Kidney (tissue), 14 donors: Measurements from ENCODE around the gene GATC. TPM values are rescaled to one million over a fixed set of nuclear protein-coding genes. Genes with fewer than 3 reads are reported as not detected.

Source experiments
- DNase-seq, 5 donors: peaks; one replicate each; pipeline ENCODE4 v3.0.0-alpha.2; 2013 to 2020
- FAIRE-seq: peaks from 2 replicates; lab custom pipeline; 2012; peaks lifted over from hg19 to GRCh38; lab: Jason Lieb, UNC
- H3K27ac ChIP-seq, 2 donors: one replicate each; pipeline ENCODE4 v1.7.0; 2013; ENCODE audit warnings: low read depth in 2 of 2, low read length in 2 of 2, inconsistent platforms in 1 of 2
- H3K27me3 ChIP-seq: one replicate; pipeline ENCODE4 v1.7.1; 2013; ENCODE audit warnings: low read length, inconsistent platforms; ENCODE audit not compliant: control insufficient read depth, insufficient read depth
- H3K36me3 ChIP-seq, 3 donors: one replicate each; pipeline versions ENCODE4 v1.7.0 to v1.7.1; 2013; ENCODE audit warnings: low read length in 3 of 3, control low read depth in 1 of 3, inconsistent platforms in 1 of 3; ENCODE audit not compliant: insufficient read depth in 3 of 3, control insufficient read depth in 2 of 3
- H3K4me1 ChIP-seq, 3 donors: one replicate each; pipeline versions ENCODE4 v1.7.0 to v1.7.1; 2013; ENCODE audit warnings: low read length in 3 of 3, inconsistent platforms in 1 of 3, low read depth in 1 of 3; ENCODE audit not compliant: control insufficient read depth in 2 of 3, insufficient read depth in 2 of 3
- H3K4me3 ChIP-seq, 3 donors: one replicate each; pipeline versions ENCODE4 v1.7.0 to v1.8.1; 2013; ENCODE audit warnings: low read length in 3 of 3, control low read depth in 1 of 3, inconsistent platforms in 1 of 3
- H3K9ac ChIP-seq, 3 donors: one replicate each; pipeline versions ENCODE4 v1.7.0 to v1.7.1; 2013; ENCODE audit warnings: low read length in 3 of 3, control low read depth in 1 of 3, inconsistent platforms in 1 of 3
- H3K9me3 ChIP-seq, 3 donors: one replicate each; pipeline versions ENCODE4 v1.7.0 to v1.7.1; 2013; ENCODE audit warnings: low read length in 3 of 3, control low read depth in 1 of 3, inconsistent platforms in 1 of 3; ENCODE audit not compliant: control insufficient read depth in 2 of 3, insufficient read depth in 1 of 3
- intact Hi-C: fragments of 100-400 bp; cut with DNase I; formaldehyde crosslinking; loops from one replicate; pipeline ENCODE4 v1.11.1; 2022
- polyA plus RNA-seq: library from polyadenylated mRNA; stranded (reverse); fragments of 350-450 nt; fragmentation: Illumina TruSeq; extraction: RNeasy Lipid Tissue Mini Kit (QIAGEN cat#74804); gene quantifications from one replicate; pipeline ENCODE4 v1.2.3, GENCODE V29; 2014; ENCODE audit warnings: low read depth, low replicate concordance; ENCODE audit not compliant: insufficient read depth
- total RNA-seq: library from RNA; stranded (reverse); fragmentation: NEBNext Ultra II Directional; extraction: Animal tissue kit (Norgen Biotek cat#: 25700); gene quantifications from one replicate; pipeline ENCODE4 v1.2.1, GENCODE V29; 2021
- TF ChIP-seq, protein P1 (sequence below): IDR thresholded peaks from 3 replicates; pipeline ENCODE4 v1.5.1; 2012; ENCODE audit warnings: mild to moderate bottlenecking, moderate library complexity, borderline replicate concordance; ENCODE audit not compliant: insufficient read depth; ENCODE audit errors: extremely low read depth
- donor health status: control.
- donor health status: control.
- donor health status: control.
- donor health status: control.
- donor health status: control.
- donor health status: DM: yes; HTN: yes; CAD: no.
- donor health status: Normal renal cell carcinoma (clear cell type).

Gene GATC
- total and polyA plus RNA-seq, 2 donors from 2014 or later, result 13.7 to 39.4 TPM

DNA sequence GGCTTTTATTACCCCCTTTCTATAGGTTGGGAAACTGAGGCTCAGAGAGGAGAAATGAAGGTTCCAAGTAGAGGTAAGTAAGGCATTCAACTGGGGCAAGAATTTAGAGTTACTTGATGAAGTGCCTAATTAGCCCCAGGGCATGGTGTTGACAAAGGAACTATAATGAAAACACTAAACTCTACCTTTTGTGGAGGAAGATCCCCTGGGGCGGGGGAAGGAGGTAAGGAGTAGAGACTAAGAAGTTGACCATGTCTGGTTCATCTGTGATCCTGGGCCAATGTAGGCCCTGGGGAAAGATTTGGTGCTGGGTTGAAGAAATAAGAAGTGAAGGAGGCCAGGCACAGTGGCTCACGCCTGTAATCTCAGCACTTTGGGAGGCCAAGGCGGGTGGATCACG, 24.5 kb upstream of the GATC start:
- H3K9ac ChIP-seq, result no peak overlapping the region
- H3K4me3 ChIP-seq, result no peak overlapping the region
- DNase-seq (no peak), FAIRE-seq (no peak)
- no peaks in the 10 kb centered on the region for H3K4me1 ChIP-seq
- H3K36me3 ChIP-seq, result no peaks in the 10 kb centered on the region
- intact Hi-C loops, result loop anchor here (10.0 kb wide), 1 partner anchor 57 kb away; the partner anchor contains the start of gene MSI1
- TF ChIP-seq, protein P1, sequence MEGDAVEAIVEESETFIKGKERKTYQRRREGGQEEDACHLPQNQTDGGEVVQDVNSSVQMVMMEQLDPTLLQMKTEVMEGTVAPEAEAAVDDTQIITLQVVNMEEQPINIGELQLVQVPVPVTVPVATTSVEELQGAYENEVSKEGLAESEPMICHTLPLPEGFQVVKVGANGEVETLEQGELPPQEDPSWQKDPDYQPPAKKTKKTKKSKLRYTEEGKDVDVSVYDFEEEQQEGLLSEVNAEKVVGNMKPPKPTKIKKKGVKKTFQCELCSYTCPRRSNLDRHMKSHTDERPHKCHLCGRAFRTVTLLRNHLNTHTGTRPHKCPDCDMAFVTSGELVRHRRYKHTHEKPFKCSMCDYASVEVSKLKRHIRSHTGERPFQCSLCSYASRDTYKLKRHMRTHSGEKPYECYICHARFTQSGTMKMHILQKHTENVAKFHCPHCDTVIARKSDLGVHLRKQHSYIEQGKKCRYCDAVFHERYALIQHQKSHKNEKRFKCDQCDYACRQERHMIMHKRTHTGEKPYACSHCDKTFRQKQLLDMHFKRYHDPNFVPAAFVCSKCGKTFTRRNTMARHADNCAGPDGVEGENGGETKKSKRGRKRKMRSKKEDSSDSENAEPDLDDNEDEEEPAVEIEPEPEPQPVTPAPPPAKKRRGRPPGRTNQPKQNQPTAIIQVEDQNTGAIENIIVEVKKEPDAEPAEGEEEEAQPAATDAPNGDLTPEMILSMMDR, result no peak
- no peak overlapping the region for H3K27ac ChIP-seq
- H3K27me3 ChIP-seq, result no peaks in the 10 kb centered on the region
- no peaks in the 10 kb centered on the region for H3K9me3 ChIP-seq

DNA sequence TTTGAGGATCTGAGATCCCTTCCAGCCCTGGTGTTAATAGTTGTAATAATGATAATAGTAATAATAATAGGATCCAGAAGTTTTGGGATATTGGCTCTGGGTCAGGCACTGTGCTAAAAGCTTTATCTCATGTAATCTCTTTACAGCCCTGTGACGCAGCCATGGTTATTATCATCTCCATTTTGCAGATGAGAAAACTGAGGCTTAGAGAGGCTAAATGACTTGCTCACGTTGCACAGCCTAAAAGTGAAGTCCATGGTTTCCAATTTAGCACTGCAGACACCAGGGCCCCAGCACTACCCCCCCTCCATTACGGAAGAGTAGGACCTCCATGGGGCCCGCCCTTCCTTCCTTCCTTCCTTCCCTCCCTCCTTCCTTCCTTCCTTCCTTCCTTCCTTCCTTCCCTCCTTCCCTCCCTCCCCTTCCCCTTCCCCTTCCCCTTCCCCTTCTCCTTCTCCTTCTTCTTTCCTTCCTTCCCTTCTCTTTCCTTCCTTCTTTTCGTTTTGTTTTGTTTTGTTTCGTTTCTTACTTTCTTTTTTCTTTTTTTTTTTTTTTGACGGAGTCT, 23.3 kb upstream of the GATC start:
- DNase-seq, result no peak
- Histone ChIP-seq H3K4me3 (no peak overlapping the region), H3K9me3 (no peaks in the 10 kb centered on the region), H3K36me3 (no peaks in the 10 kb centered on the region), H3K4me1 (no peaks in the 10 kb centered on the region), H3K9ac (no peak overlapping the region), H3K27me3 (no peaks in the 10 kb centered on the region), H3K27ac (no peak overlapping the region)
- intact Hi-C loops, result loop anchor here (10.0 kb wide), 1 partner anchor 58 kb away; the partner anchor contains the start of gene MSI1
- FAIRE-seq, result no peak
- TF ChIP-seq, protein P1, result no peak

DNA sequence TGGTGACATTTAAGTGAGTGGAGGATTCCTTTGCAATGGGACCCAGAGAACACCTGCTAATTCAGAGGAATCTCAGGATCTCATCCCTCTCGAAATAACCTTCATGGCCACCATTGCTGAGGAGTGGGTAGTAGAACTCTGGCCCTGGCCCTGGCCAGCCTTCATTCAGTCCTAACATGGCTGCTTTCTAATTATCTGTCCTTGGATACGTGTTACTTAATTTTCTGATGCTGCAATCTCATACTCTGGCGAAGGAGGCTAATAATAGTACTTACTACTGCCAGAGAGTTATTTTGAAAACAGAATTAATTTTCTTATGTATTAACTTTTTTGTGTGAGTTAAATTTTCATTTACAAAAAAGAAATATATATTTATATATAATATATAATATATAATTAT, 20.4 kb upstream of the GATC start:
- Histone ChIP-seq H3K36me3 (no peaks in the 10 kb centered on the region), H3K9me3 (no peaks in the 10 kb centered on the region), H3K4me3 (no peak overlapping the region), H3K9ac (no peak overlapping the region), H3K27me3 (no peaks in the 10 kb centered on the region), H3K4me1 (no peaks in the 10 kb centered on the region), H3K27ac (no peak overlapping the region)
- TF ChIP-seq, protein P1, result no peak
- intact Hi-C loops, result loop anchor here (10.0 kb wide), 1 partner anchor 61 kb away; the partner anchor contains the start of gene MSI1
- FAIRE-seq, result no peak
- no peak for DNase-seq
